Activated gamma-delta T cell treated with anti-CD3 and anti-CD28 coated beads, Interleukin-2, amount 50 U/mL, for 16 hours (primary cell): Measurements from ENCODE around the gene MREG.

ENCODE experiments used
- DNase-seq: peaks from one replicate; pipeline ENCODE4 v3.0.0-alpha.2; 2020; ENCODE audit warnings: low read depth

Gene MREG

GRCh38 chr2:215918901-215919599 lies 94.3 kb downstream of the MREG start:
- DNase-seq, result no peak

GRCh38 chr2:215917953-215918620 lies 95.3 kb downstream of the MREG start:
- DNase-seq, result no peak

GRCh38 chr2:215915441-215915840 lies 97.9 kb downstream of the MREG start:
- DNase-seq, result no peak

GRCh38 chr2:215914777-215915165 lies 98.6 kb downstream of the MREG start:
- no peak for DNase-seq

- DNase-seq, result no peak
Measured at GRCh38 chr2:215914054-215914776, 99.1 kb downstream of the MREG start.

GRCh38 chr2:215912299-215912842 lies 101.0 kb downstream of the MREG start:
- no peak for DNase-seq

GRCh38 chr2:215911301-215912085 lies 101.9 kb downstream of the MREG start:
- no peak for DNase-seq

- no peak for DNase-seq
Measured at GRCh38 chr2:215910180-215910579, 103.2 kb downstream of the MREG start.

- no peak for DNase-seq
Measured at GRCh38 chr2:215907147-215907546, 106.2 kb downstream of the MREG start.

- DNase-seq, result no peak
Measured at GRCh38 chr2:215906458-215906857, 106.9 kb downstream of the MREG start.

- DNase-seq, result no peak
Measured at GRCh38 chr2:215905691-215906090, 107.7 kb downstream of the MREG start.

- no peak for DNase-seq
Measured at GRCh38 chr2:215904101-215904500, 109.2 kb downstream of the MREG start.

GRCh38 chr2:215903203-215903602 lies 110.1 kb downstream of the MREG start:
- DNase-seq, result no peak

GRCh38 chr2:215901796-215902195 lies 111.6 kb downstream of the MREG start:
- DNase-seq, result no peak

- DNase-seq, result no peak
Measured at GRCh38 chr2:215900843-215901242, 112.5 kb downstream of the MREG start.

- DNase-seq, result no peak
Measured at GRCh38 chr2:215900203-215900611, 113.1 kb downstream of the MREG start.

GRCh38 chr2:215899141-215900074 lies 113.9 kb downstream of the MREG start:
- DNase-seq, result no peak

GRCh38 chr2:215898363-215898762 lies 115.0 kb downstream of the MREG start:
- no peak for DNase-seq

- no peak for DNase-seq
Measured at GRCh38 chr2:215896921-215897320, 116.4 kb downstream of the MREG start.

GRCh38 chr2:215895330-215895729 lies 118.0 kb downstream of the MREG start:
- DNase-seq, result no peak
